ENCODE results near the gene ERICH6B.

ERICH6B gene

DNA sequence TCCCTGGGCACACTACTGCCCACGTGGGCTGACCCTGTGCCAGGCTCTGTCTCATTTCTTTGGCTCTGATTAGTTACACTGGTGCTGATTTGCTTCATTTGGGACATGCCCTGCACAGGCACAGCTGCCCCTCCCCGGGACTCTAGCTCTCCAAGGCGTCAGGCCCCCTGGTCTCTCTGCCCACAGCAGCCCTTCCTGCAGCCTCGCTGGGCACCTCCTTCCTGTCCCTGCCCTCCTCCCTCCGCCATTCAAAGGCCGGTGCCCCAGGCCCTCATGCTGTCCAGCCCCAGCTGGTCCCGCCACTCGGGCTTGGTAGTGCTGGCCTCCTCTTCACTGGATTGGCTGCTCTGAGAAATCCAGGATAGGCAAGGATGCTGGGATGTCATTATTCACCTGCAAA is 73.1 kb downstream of the ERICH6B start:
- no peak for DNase-seq (ENCODE audit: low read depth)

DNA sequence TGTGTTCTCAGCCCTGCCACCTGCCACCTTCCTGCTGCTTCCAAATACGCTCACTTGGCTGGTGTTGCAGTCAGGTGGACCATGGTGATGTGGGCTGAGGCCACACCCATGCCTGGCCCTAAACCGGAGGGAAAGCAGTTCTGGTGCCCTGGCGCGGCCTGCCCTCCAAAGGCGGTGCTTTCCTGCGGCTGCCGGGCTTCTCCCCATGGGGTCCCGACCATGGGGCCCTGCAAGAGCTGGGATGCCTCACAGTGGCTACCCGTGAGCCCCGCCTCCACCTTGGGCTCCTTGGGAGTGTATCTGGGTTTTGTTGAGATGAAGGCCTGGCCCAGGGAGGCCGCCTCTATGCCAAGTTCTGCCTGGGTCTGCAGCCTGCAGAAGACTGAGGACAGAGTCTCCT is 73.7 kb downstream of the ERICH6B start:
- DNase-seq (ENCODE audit: low read depth), result no peak

DNA sequence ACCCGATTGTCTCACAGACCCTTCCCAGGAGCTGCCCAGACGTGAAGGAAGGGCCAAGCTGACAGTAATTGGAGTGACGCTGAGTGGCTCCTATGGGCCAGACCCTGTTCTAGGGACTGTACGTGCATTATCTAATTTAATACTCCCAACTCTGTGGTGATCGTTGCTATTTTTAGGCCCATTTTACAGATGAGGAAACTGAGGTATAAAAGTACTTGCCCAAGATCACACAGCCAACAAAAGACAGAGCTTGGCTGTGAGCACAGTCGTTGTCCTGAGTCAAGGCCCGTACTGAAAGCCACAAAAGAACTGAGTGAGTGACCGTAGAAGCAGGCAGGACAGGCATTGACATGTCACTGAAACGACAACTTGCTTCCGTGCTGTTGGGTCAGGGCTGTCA is 74.7 kb downstream of the ERICH6B start:
- DNase-seq (ENCODE audit: low read depth), result no peak

DNA sequence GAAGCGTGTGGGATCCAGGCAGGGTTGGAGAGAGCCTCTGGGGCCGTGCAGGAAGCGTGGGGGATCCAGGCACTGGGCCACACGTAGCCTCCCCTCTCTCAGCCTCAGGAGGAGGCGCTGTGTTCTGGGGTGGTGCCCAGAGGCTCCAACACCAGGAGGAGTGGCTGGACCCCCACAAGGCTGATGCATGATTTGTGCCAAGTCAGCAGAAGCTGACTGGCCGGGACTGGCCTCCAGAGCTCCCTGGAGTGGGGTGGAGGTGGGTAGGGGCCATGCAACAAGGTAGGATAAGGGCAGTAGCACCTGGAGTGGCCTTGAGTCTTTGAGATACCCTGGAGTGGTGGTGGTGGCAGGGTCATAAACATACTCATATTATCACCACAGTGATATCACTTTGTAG is 75.3 kb downstream of the ERICH6B start:
- no peak for DNase-seq (ENCODE audit: low read depth)

DNA sequence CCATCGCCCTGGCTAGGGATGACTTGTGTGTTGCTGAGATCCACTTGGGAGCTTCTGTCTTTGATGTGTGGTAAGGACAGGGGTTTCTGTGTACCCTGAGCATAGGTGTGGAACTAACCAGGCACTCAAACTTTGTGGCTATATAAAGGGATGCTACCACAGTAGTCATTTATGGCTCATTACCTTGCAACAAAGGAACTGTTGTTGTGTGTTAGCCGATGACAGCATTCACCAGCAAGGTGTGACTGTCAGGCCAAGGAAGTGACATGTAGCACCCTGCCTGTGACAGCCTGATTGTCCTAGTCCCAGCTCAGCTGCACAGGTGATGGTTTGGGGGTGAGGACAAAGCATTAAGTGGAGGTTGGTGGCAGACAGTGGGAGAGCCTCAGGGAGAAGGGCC is 77.2 kb downstream of the ERICH6B start:
- DNase-seq (ENCODE audit: low read depth), result no peak

DNA sequence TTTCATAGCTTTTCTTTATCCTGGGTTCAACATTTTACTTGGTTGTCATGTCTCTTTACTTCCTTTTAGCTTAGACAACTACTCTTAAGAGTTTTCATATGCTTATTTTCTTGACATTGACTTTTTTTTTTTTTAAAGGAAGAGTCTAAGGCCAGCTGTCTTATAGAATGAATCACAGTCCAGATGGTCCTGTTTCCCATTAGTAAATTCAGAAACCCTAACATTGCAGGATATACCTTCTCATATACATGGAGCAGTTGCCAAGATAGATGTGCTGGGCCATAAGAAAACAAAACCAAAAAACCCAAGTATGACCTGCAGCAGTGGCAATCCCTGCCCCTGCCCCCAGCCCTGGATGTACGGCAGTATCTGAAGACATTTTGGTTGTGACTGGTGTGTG is 78.0 kb downstream of the ERICH6B start:
- DNase-seq (ENCODE audit: low read depth), result no peak

DNA sequence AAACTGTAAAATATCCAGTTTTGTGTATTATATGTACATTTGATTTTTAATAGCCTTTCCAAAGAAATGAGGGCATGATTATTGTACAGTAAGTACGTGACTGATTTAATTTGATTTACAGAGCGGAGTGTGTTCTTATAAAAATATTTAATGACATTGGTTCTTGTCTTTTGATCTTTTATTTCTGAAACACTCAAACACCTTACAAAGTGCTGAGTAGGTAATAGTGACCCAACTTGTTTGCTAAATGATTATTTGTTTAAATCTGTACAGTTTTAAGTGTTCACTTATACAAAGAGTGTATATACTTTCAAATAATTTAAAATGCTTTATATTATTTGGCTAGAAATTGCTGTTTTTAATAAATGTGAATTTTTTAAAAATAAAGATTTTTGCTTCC is 79.3 kb downstream of the ERICH6B start:
- no peak for DNase-seq (ENCODE audit: low read depth)

DNA sequence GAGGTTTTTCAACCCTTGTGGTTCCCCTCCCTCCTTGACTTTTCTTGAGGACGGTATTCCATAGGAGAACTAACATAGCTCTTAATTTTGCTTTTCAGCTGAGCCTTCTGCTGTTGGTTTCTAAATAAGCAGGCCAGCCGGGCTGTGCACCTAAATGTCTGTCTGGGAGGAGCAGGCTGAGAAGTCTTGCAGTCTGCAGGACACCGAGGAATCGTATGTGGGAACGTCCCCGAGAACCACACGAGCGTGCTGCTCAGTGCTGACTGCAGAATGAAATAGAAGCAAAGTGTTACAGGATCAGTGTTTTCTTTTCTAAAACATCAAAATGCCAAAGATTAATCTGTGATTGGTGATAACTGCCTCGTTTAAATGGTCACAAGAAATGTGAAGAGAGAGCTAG is 80.9 kb downstream of the ERICH6B start:
- DNase-seq (ENCODE audit: low read depth), result no peak

DNA sequence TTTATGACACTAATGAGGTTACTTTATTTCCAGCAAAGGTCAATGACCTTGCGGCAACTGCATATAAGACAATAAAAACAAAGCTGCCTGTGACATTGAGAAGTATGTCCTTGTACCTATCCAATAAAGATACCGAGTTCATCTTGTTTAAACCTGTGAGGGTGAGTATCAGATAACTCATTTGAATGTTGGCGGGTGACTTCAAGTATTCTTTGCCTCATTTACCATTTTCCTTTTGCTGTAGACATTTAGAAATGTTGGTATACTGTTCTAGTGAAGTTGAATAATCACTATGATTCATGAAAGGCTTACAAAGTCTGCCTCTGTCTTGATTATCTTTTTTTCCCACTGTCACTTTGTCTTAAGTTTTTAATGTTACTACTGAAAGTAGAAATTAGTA is 85.8 kb downstream of the ERICH6B start:
- no peak for DNase-seq (ENCODE audit: low read depth)

DNA sequence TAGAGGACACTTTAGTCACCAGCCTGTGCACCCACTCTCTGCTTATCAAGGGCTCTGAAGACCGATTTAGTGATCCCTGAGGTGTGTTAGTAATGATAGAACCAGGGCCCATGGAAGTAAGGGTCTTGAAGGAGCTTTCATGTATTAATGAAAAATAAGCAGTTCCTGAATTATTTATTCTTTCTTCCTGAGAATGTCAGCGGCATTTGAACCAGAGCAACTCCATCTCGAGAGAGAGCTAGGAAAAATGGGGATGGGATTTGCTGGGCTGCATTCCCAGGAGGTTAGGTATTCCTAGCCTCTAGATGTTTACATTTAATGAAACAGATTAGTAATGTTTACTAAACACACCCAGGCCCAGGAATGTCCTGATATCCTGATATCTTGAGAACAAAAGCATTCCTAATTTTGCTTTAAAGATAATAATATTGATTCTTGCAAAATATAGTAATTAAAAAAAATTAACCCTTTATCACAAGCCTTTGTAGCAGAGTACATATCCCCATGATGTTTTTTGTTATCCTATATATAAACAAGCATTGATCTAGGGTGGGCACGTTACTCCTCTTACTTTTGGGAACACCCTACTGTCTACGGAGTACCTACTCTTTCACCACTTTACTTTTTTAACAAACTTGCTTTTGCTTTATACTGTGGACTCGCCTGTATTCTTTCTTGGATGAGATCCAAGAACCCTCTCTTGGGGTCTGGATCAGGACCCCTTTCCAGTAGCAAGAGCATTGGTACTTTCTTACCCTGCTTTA is 87.7 kb downstream of the ERICH6B start:
- no peak for DNase-seq (ENCODE audit: low read depth)

DNA sequence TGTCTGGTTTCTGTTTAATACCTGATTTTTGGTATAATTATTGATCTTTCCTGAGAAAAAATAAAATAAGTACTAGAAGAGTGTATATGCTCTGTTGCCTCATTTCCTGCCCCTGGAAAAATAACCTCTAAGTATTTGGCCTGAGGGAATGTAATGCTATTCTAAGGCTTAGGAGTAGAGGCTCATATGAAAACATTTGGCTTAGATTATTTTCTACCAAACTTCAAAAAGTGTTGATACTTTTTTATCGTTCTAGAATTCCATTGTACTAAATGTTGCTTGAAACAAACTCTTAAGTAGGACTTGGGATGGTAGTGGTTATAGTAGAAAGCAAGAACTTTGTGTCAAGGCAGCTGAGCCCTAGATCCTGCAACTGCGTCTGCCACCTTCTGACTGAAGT is 93.0 kb downstream of the ERICH6B start:
- DNase-seq (ENCODE audit: low read depth), result no peak

DNA sequence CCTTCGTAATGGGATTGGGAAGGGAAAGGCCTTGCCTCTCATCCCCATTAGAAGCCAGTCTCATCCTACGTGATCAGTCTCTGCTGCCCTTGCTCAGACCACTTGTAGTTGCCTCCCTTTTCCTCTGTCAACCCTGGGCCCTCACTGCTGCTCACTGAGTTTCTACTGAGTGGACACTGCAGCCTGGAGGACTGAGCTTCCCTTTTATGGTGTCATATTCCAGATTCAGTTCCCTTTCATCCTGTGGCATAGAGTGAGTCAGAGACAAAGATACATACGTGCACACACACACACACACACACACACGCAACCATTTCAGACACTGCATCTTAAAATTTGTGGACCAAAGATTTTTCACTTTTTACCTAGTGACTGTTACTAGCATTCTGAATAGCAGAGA is 94.2 kb downstream of the ERICH6B start:
- no peak for DNase-seq (ENCODE audit: low read depth)

DNA sequence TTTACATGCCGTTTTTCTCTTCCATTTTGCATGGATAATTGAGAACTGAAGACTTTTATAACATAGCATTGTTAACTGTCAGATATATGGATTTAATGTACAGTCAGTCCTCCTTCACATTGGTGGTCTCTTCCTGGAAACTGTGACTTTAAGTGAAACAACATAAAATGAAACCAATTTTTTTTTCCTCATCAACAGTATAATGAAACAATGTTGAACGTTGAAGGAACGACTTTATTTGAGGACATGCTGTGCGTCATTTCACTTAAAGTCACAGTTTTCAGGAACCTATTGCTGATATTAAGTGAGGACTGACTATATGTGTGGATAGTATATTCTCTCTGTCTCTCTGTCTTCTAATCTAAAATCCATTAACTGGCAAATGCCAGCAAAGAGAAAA is 96.0 kb downstream of the ERICH6B start:
- DNase-seq (ENCODE audit: low read depth), result no peak

DNA sequence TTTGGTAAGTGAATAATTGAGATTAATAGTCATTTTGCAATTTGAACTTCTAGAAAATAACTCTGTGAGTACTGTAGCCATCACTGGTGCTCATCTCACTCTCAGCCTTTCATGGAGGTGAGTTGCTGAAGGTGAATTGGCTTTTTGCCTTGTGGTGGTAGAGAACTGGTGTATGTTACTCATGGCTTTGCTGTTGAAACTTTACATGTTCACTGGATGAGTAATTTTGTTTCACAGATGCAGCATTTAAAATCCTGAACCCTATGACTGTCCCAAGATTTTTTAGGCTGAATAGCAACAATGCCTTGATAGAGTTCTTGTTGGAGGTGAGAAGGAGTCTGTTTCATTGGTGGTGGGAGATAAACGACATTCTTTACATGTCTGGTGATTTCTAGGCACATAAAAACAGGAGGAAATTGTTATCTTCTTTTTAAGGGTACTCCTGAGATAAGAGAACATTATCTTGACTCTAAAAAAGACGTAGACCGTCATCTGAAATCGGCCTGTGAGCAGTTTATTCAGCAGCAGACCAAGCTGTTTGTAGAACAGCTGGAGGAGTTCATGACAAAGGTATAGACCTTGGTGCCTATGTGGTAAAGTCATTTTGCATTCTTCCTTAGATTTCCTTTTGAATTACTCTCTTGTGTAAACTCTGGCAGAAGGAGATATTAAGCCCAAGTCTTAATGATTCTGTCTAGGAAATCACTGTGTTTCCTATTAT is 96.9 kb downstream of the ERICH6B start:
- no peak for DNase-seq (ENCODE audit: low read depth)

DNA sequence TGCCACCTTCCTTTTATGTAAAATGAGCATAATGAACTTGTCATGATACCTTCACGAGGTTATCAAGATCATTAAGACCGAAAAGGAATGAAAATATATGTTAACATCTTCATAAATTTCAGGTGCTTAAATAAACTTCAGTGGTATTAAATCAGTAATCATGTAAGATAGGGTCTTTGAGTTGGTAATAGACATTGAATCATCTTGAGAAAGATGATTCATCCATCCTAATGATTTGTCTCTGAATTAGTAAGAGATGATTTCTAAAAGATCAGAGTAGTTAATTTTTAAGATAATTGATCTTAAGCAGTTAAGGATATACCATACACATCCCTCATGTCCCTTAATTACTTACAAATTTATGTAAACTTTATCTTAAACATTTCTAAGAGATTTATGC is 98.8 kb downstream of the ERICH6B start:
- DNase-seq (ENCODE audit: low read depth), result no peak

DNA sequence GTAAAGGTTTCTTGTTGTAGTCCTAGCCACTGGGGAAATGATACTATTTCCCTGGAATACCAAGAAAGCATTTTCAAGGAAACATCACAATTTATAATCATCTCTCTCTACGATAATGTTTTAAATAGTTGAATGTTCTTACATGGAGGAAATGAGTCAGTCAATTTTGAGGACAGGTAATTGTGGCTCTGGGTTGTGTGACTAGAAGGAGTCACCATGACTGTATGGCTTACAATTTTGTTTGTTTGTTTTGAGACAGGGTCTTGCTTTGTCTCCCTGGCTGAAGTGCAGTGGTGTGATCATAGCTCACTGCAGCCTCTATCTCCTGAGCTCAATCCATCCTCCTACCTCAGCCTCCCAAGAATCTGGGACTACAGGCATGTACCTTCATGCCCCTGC is 103.4 kb downstream of the ERICH6B start:
- DNase-seq (ENCODE audit: low read depth), result no peak

DNA sequence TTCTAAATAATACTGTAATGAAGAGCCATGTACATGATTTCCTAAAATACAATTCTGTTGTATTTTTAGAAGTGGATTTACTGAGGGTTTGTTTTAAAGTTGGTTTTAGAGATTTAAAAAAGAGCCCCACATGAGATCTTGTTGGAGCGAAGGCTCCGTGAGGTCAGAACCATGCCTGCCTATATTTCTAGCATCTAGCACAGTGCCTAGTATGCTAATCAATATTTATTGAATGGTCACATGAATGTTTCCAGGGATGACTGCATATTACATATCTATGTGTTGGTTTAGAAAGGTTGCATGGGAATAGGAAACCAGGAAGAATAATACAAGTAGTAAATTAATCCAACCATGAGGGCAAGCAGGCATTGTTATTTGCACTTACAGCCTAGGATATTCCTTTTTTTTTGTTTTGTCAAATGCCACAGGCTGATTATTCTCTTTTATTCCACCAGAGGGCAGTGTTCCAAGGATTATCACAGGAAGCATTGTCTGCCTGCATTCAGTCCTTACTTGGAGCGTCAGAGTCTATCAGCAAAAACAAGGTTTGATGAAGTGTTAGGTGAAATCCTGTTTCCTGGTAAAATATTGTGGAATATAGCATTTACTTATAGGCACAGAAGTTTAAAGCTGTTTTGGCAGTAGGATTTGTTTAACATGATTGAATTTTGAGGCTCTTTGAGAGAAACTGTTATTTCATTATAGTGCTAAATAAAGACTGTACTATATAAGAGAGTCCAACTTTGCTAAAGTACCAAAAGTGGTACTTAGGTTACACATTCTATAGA is 104.0 kb downstream of the ERICH6B start:
- DNase-seq (ENCODE audit: low read depth), result no peak

DNA sequence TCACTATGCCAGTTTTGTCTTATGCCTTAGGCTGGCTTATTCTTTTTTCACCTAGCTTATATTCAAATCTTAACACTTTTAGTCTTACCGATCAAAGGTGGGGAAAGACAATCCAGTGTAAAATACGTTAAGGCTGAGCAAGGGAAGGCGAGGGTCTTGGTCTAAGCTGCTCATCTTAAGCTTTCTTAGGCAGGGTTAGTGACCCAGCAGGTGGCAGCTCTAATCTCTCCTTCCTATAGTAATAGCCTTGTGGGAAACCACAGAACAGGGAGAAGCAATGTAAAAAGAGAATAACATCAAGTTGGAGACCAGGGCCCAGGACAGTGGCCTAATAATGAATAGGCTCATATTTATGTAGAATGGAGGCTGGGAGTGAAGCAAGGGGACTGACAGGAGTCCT is 104.9 kb downstream of the ERICH6B start:
- DNase-seq (ENCODE audit: low read depth), result no peak

DNA sequence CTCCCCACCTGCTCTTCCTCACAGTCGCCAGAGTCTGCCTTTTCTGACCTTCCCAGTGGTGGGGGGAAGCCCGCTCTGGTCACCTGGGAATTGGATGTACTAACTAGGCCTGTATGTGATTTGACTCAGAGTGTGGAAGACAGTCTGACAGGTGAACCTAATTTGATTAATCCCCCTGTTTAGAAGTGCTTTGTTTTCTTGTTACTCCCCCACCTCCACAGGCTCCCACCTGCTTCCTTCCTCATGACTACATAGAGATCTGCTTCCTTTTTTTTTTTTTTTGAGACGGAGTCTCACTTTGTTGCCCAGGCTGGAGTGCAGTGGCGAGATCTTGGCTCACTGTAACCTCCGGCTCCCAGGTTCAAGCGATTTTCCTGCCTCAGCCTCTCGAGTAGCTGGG is 106.8 kb downstream of the ERICH6B start:
- DNase-seq (ENCODE audit: low read depth), result no peak

DNA sequence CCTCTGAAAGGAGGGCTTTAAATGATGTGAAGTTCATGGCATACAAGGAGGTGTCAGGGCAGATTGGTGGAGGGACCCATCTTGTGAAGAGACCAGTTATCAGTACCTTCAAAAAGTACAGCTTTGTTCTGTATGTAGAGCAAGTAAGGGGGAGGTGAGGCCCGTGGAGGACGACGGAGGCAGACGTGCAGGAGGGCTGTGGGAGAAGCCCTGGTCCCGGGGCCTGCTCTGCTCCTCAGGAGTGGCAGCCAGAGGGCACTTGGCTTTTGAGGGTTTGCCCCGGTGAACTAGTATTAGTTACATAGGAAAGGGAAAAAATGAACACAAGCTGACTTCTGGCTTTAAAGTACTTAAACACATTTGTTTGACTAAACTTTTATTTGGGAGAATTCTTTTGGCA is 108.7 kb downstream of the ERICH6B start:
- no peak for DNase-seq (ENCODE audit: low read depth)

DNA sequence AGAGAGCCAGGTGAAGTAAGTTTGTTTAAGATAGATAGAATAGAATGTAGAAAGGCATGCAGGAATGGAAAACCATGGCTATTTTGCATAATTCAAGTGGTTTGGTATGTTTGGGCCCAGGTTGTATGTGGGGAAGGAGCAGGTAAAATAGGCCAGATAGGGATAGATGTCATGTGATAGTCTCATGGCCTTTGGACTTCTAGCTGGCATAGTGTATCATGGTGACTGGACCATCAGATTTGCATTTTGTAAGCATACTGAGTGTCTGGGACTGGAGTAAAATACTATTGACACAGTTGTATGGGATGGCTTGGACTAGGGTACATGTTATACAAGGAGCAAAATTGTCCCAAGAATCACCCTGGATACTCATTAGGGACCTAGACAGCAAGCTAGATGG is 111.9 kb downstream of the ERICH6B start:
- DNase-seq (ENCODE audit: low read depth), result no peak

DNA sequence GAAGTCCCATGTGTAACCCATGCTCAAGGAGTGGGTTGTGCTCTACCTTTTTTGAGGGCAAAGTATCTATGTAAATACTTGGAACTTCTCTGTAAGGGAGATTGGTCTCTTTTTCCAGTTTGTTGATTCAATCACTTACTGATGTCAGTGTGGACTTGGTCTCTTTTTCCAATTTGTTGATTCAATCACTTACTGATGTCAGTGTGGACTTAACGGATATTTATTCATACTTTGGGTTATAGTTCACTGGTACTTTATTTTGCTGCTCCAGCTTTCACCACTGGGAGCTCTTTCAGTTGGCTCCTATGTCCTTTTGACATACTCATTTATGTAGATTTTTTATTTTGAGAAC is 114.4 kb downstream of the ERICH6B start:
- DNase-seq (ENCODE audit: low read depth), result no peak

DNA sequence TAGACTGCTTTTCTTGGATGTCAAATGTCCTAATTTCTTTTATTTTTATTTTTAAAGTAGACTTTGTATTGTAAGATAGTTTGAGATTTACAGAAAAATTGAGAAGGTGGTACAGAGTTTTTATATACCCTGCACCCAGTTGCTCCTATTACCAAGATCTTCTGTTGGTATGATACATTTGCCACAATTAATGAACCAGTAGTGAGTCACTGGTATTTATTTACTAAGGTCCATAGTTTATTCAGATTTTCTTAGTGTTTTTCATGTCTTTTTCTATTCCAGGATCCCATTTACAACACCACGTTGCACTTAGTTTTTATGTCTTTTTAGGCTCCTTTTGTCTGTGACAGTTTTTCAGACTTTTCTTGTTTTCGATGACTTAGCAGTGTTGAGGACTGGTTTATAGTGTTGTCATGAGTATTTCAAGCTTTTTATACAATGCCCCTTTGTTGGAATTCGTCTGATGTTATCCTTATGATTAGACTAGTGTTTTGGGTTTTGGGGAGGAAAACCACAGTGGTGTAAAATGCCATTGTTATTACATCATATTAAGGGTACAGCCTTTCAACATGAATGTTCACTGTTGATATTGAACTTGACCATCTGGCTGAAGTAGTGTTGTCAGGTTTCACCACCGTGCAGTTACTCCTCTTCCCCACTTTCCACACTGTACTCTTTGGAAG is 114.9 kb downstream of the ERICH6B start:
- no peak for DNase-seq (ENCODE audit: low read depth)

Measured in activated T-helper 9 cell treated with anti-CD3 and anti-CD28 coated beads, Interleukin-2, amount 50 U/mL, for 16 hours (primary cell).